Measurements from ENCODE around the gene TMF1.

- TF ChIP-seq CTCF (IDR thresholded peaks at IDR 0.05) (no peak), POLR2AphosphoS5 (IDR thresholded peaks at IDR 0.05) (no peak)
Observed at GRCh38 chr3:69044608-69045007, 7.5 kb downstream of the TMF1 start.

All from transverse colon (tissue), 4 donors.